Right forelimb (tissue), 1 donor: Measurements from ENCODE around the gene EML6.

ENCODE experiments used
- DNase-seq: peaks from one replicate; pipeline ENCODE4 v3.0.0-alpha.2; 2018

The EML6 gene

GRCh38 chr2:55011831-55012671 is 288.6 kb downstream of the EML6 start:
- no peak for DNase-seq

DNA sequence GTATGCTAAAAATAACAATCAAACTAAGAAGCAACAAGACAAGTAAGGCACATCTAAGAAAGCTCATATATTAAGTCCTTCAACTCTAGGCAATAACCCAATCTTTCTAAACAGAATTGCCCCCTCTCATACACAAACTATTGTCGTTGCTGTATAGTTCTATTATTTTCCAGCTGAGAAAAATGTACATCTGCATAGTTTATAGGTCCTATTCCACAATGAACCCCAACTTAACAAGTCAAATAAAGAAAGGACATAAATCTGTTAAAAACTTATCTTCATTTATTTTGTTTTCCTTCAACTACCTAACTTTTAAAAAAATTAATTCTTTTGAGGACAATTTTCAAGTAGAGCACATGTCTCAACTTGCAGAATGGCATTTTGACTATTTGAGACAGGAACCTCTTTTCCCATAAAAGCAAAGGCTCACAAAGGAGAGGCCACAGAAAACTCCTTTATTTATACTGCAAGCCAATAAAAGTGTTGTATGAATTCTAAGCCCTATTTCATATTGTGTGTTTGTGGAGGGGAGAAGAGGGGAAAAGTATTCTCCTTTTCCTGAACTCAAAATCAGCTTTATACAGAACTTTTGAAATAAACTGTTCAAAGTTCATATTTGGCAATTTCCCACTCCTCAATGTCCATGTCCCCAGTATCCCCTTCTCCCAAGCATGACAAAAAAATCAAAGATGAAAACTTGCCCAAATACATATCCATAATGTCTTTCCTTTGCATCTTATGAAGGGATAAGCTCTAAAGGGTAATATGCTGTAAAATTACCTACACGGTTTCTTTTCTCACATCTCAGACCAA is 289.4 kb downstream of the EML6 start:
- no peak for DNase-seq

DNA sequence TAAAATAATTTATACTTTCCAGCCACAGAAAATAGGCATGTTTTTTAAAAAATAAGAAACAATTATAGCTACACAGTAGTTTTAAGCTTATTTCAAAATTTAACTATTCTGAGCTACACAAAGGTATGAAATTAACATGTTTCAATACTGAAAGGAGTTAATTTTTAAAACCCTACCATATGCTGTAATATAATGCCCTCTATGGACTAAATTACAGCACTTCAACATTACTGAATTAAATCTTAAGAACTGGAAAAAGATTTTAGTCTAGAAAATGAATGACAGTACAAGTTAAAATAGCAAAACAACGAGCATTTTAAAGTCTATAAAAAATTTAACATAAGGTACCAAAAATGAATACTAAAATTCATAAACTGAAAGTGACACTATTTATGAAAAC is 290.5 kb downstream of the EML6 start:
- DNase-seq = no peak

GRCh38 chr2:55014962-55015939 is 291.8 kb downstream of the EML6 start:
- no peak for DNase-seq

DNA sequence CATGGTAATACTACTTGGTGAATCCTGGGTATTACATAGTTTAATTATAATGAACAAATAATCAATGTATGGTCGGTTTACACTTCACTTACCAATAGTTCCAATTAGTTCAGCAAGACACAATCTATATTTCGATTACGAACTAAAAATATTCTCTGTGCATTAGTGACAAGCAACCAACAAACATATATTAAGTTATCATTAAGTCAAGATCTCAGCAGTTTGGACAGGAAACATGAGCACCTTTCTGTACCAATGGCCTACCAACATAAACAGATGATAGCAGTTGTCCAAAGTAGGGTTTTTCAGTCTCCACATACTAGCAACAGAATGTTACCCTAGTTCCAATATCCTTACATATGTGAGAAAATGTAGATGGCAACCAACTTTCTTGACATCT is 294.0 kb downstream of the EML6 start:
- DNase-seq = no peak

DNA sequence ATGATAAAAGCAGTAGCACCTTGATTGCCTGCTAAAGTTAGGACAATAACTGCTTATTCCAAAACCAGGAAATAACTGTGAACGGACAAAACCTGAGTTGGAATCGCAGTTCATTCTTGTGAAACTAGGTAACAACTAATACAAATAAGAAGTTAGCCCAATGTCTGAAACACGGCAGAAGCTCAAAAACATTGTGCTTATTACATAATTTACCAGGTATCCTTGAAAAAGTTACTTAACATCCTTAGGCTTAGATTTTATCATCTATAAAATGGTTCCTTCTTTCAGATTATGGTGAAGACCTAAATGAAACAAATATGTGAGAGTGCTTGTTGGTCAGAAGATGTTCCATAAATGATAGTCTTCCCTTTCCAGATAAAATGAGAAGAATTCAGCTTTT is 294.4 kb downstream of the EML6 start:
- DNase-seq = no peak

DNA sequence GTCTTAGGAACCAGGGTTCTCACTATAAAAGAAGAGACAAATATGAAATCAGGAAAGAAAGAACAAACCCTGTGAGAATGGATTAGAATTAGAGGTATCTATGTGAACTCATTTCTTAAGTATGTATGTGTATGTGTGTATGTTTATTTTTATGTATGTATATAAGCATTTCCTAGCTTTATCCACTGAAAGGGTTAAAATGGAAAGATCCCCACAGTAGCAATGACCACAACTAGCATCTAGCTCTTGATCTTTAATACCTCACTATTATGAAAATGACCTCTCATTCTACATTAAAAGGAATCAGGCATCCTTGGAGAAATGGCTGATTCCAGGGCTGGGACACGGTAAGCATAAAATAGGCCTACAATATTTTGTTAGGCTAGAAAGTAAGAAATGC is 295.2 kb downstream of the EML6 start:
- DNase-seq = no peak

- no peak for DNase-seq
Measured at GRCh38 chr2:55019526-55020258, 296.2 kb downstream of the EML6 start.
